BE2C (cell line): ENCODE measurements around the gene RBM20.

Experiments used
- DNase-seq: peaks from one replicate; pipeline ENCODE4 v3.0.0-alpha.2; 2020
- H3K27me3 ChIP-seq: fragments of 250-450 bp; sonication (Bioruptor Pico); 2 replicates; pipeline ENCODE4 v1.5.1; 2020; ENCODE audit warnings: mild to moderate bottlenecking
- H3K36me3 ChIP-seq: fragments of 250-450 bp; sonication (Bioruptor Pico); 2 replicates; pipeline ENCODE4 v1.5.1; 2020; ENCODE audit warnings: mild to moderate bottlenecking
- H3K4me1 ChIP-seq: fragments of 250-450 bp; sonication (Bioruptor Pico); 2 replicates; pipeline ENCODE4 v1.5.1; 2020
- H3K4me3 ChIP-seq: 2 replicates; pipeline ENCODE4 v1.5.1; 2011; ENCODE audit warnings: low read depth, low read length
- H3K9me3 ChIP-seq: fragments of 250-450 bp; sonication (Bioruptor Pico); 2 replicates; pipeline ENCODE4 v1.5.1; 2020
- TF ChIP-seq, protein P1 (sequence below): IDR thresholded peaks from 2 replicates; pipeline ENCODE4 v1.5.1; 2012; ENCODE audit warnings: mild to moderate bottlenecking, low read depth, low read length

Gene RBM20

DNA sequence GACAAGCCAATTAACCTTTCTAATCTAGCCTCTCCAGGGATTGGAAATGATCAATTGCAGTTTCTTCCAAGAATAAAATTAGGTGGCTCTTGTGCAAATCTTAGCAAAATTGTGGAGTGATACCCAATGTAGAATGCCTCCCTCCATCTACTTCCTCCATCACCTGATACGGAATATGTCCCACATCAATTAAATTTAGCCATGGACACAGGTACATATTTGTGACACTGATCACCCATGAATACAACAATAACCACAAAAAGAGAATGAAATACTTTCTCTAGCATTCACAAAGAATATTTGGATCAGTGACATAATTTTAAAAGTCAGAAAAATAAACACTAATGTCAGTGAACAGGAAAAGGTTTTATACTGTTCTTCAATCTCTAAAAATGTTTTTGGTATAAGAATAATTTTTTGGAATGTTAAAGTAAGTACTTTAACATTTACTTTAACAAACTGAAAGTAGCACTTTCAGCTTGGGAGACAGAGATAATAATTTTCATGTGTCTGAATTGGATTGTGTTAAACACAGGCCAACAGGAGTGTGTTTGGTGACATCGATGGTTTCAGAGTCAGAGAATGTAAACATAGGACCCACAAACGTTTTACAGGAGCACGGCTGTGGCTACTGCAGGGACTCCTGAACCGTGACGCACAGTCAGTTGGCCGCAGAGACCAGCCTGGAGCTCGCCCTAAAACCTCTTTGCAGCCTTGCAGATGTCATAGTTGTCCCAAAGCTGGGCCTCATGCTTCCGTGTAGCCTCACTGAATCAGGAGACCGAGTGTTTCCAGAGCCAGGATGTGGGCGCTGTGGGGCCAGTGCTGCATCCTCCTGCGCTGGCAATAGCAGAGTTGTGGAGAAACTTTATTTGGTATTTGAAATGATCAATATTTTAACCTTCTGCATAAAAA is 7.2 kb downstream of the RBM20 start:
- no peaks in the 10 kb centered on the region for H3K27me3 ChIP-seq
- peak overlapping the region; percentile 13 for H3K4me3 ChIP-seq
- peaks cover 27% of the 10 kb centered on the region for H3K4me1 ChIP-seq
- H3K9me3 ChIP-seq = no peaks in the 10 kb centered on the region
- peak; percentile 68 for DNase-seq
- TF ChIP-seq, protein P1, sequence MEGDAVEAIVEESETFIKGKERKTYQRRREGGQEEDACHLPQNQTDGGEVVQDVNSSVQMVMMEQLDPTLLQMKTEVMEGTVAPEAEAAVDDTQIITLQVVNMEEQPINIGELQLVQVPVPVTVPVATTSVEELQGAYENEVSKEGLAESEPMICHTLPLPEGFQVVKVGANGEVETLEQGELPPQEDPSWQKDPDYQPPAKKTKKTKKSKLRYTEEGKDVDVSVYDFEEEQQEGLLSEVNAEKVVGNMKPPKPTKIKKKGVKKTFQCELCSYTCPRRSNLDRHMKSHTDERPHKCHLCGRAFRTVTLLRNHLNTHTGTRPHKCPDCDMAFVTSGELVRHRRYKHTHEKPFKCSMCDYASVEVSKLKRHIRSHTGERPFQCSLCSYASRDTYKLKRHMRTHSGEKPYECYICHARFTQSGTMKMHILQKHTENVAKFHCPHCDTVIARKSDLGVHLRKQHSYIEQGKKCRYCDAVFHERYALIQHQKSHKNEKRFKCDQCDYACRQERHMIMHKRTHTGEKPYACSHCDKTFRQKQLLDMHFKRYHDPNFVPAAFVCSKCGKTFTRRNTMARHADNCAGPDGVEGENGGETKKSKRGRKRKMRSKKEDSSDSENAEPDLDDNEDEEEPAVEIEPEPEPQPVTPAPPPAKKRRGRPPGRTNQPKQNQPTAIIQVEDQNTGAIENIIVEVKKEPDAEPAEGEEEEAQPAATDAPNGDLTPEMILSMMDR = no peak; the same call in 1 of the 2 replicates
- peaks cover 4% of the 10 kb centered on the region; the same call in 1 of the 2 replicates for H3K36me3 ChIP-seq

DNA sequence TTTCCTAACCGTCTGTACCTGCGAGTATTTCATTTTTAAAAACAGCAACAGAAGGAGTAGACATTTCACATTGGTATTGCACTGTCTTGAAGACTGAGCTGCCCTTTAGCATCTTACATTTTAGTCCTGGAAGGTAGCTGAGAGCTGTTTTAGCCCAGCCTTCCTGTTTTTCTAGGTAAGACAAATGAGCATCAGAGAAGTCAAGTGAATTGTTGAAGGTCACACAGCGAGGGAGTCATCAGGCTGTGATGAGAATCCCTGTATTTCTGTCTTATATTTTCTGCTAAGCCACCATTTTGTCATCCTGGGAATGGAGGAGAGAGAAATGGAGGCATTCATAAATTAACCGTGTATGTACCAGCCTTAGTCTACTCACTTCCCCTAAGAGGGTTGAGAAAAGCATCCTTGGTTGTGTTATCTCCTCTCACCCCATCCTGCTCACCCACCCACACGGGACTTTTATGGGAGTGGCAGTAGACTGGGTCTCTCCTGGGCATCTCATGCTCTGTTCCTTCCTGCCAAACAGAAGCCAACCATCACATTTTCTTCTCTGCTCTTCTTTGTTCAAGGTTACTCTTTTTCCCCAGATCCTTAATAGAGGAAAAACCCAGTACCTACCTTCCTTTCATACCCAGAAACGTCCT is 8.5 kb downstream of the RBM20 start:
- H3K27me3 ChIP-seq = no peaks in the 10 kb centered on the region
- H3K9me3 ChIP-seq = no peaks in the 10 kb centered on the region
- no peak overlapping the region for H3K4me3 ChIP-seq
- no peak for DNase-seq
- peaks cover 4% of the 10 kb centered on the region for H3K36me3 ChIP-seq
- H3K4me1 ChIP-seq = peaks cover 27% of the 10 kb centered on the region
- TF ChIP-seq, protein P1 = no peak

DNA sequence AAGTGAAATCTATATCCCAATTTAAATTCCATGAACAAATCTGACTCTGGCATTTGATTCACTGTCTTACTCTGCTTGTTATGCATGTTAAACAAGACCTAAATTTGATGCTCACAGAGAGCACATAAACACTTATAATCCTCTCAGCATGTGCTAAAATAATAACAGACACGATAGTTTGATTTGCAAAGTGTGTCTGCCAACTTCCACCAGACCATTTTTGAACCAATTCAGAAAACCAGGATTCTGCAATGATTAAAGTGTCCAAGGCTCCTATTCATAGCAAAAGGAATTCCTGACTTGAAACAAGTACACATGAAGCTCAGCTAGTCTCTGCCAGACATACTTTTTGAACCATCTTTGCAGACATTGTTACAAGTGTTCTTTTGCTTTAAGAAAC is 11.2 kb downstream of the RBM20 start:
- peaks cover 18% of the 10 kb centered on the region for H3K4me1 ChIP-seq
- TF ChIP-seq, protein P1 = no peak
- DNase-seq = no peak
- no peaks in the 10 kb centered on the region; the same call in 1 of the 2 replicates for H3K9me3 ChIP-seq
- H3K27me3 ChIP-seq = no peaks in the 10 kb centered on the region
- no peak overlapping the region for H3K4me3 ChIP-seq
- peaks cover 4% of the 10 kb centered on the region for H3K36me3 ChIP-seq

DNA sequence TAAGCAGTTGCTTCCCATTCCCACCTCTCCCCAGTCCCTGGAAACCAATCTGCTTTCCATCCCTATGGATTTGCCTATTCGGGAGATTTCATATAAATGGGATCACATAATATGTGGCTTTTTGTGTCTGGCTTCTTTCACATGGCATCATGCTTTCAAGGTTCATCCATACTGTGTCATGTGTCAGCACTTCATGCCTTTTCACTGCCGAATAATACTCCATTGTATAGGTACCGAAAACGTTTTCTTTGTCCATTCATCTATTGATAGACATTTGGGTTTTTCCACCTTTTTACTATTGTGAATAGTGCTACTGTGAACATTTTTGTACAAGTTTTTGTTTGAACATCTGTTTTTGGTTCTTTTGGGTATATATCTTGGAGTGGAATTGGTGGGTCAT is 12.5 kb downstream of the RBM20 start:
- Histone ChIP-seq H3K4me3 (no peak overlapping the region), H3K27me3 (no peaks in the 10 kb centered on the region), H3K4me1 (peaks cover 19% of the 10 kb centered on the region), H3K36me3 (peaks cover 4% of the 10 kb centered on the region), H3K9me3 (no peaks in the 10 kb centered on the region; the same call in 1 of the 2 replicates)
- TF ChIP-seq, protein P1 = no peak
- DNase-seq = no peak

DNA sequence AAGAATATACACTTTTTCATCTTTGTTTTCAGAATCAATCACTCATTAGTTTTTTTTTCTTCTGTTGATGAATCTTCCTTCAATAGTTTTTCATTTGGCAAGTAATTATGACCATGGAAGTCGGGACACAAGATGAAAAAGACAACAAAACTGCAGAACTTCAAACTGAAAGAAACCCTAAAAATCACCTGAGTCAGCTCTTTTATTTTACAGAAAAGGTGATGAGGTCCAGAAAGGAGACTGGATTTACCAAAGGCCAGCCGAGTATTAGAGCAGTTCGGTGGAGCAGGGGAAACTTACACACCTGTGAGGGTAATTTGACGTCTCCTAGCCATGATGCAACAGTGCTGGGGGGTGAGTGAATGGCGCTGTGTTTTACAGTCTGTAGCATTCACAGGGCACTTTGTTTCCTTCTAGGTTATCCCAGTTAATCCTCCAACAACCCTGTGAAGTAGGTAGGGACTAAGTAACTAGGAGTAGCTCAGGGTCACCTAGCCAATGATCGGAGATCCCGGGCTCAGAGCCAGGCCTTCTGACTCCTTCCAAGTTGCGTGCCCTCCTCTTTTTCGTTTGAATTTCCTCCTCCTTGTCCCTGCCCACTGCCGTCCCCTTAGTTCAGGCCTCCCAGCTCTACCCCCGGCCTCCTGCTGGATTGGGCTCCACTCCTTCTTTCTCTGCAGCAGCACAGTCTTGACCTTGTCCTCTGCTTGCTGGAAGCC is 14.0 kb downstream of the RBM20 start:
- TF ChIP-seq, protein P1 = no peak
- H3K9me3 ChIP-seq = no peaks in the 10 kb centered on the region; the same call in 1 of the 2 replicates

More for the DNA sequence above, 14.0 kb downstream of the RBM20 start:
- peaks cover 4% of the 10 kb centered on the region for H3K36me3 ChIP-seq
- no peaks in the 10 kb centered on the region for H3K27me3 ChIP-seq
- DNase-seq = no peak
- no peak overlapping the region for H3K4me3 ChIP-seq
- peaks cover 10% of the 10 kb centered on the region for H3K4me1 ChIP-seq
